HG03045 (cell line): ENCODE data around the gene ZNF839.
A peak's percentile ranks its signal among the peaks of the same experiment; 100 is the strongest.
"Not testable (repeated sequence)": the region's sequence is repeated elsewhere in the genome, so short reads cannot be mapped to it uniquely, and the experiment has no call there.

Experiments
- ATAC-seq: cut with Tn5 transposase; IDR thresholded peaks from one replicate; pipeline ENCODE4 v1.9.1; 2021; ENCODE audit warnings: mild to moderate bottlenecking, moderate library complexity; ENCODE audit not compliant: unreplicated experiment

ZNF839 gene

DNA sequence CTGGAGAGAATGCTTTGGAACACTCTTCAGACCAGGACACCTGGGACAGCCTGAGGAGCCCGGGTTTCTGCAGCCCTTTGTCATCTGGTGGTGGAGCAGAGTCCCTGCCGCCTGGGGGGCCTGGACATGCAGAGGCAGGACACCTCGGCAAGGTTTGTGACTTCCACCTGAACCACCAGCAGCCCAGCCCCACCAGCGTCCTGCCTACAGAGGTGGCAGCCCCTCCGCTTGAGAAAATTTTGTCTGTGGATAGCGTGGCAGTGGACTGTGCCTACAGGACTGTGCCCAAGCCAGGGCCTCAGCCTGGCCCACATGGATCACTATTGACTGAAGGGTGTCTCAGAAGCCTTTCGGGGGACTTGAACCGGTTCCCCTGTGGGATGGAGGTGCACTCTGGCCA is 22.0 kb downstream of the ZNF839 start:
- no peak for ATAC-seq

DNA sequence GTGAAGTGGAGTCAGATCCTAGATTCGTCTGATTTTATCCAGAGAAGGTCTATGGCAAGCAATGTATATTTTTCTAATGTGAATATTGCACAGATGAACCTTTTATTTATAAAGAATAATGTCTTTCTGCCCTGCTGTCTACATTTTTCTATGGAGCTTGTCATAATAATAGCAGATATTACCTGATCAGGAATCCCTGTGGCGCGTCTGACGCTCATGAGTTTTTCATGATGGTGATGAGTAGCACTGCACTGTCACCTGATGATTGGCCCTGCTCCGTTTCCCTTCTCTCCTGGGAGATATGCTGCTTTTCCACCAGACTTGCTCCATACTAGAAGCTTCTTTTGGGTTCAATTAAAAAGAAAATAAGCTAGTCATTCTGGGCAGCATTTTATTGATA is 22.7 kb downstream of the ZNF839 start:
- no peak for ATAC-seq

DNA sequence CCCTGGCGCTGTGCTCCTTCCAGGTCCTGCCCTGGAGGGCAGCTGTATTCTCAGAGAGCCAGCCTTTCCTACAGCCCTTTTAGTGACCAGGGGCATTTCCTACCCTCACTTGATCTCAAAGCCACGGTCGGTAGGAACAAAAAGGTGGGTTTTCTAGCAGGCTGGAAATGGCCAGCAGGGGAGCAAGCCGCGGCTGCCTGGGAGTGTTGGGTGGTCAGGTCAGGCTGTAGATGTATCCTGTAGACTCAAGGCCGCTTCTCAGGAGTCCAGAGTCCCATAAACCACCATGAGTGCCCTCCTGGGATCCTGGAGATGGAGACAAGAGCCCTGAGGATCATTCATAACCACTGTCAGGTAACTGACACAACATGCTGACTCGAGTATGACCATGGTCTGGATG is 24.5 kb downstream of the ZNF839 start:
- ATAC-seq: no peak

DNA sequence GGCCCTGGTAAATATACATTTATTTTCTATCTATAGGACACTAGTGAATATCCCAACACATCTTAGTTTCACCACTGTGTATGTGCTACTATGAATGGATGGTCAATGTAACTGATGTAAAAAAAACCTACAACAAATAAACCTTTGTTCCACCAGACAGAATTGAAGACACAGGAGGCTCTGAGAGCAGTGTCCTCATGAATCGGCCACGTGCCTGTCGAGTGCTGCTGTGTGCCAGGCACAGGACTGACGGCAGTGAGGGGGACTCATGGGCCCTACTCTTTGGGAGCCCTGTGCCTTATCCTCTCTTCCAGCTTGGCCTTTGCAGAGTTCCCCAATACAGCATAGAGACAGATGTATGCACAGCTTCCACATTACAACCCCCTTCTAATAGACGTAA is 24.9 kb downstream of the ZNF839 start:
- ATAC-seq: no peak

DNA sequence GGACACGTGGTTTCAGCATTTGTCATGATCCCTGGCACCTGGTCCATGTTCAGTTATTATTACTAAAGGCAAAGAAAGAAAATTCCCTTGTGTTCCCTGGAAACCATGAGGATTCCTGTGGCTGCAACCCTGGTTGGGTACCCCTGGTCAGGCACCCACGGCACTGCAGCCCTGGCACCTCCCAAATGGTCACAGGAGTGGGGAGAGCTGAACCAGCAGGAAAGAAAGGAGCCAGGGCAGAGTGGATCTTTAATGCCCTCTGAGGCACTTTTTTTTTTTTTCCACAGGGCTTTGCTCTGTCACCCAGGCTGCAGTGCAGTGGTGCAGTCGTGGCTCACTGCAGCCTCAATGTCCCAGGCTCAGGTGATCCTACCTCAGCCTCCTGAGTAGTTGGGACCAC is 25.7 kb downstream of the ZNF839 start:
- ATAC-seq: no peak

DNA sequence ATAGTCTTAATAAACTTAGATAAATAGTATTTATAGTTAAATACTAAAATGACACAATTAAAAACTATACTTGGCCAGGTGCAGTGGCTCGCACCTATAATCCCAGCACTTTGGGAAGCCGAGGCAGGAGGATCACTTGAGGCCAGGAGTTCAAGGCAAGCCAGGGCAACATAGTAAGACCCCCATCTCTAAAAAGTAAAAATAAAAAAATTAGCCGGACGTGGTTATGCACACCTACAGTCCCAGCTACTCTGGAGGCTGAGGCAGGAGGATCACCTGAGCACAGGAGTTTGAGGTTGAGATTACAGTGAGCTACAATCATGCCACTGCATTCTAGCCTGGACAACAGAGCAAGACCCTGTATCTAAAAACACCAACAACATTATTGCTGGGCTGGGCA is 27.1 kb downstream of the ZNF839 start:
- ATAC-seq: no peak

DNA sequence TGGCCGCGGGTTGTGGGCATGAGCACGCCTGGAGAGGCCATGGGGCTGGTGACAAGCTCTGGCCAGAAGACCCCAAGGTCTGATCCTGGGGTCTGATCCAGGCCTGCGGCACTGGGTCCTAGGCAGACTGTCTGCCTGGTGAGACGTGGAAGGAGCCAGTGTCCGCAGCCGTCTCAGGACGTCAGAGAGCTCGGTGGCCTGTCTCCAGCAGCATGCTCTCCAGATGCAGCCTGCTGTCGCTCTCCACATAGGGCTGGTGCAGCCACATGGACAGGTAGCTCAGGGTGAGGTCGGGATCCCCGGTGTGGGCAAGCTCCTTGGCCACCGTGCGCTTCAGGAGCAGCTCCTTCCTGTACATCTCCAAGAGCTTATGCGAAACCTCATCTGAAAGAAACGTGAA is 28.8 kb downstream of the ZNF839 start:
- no peak for ATAC-seq

DNA sequence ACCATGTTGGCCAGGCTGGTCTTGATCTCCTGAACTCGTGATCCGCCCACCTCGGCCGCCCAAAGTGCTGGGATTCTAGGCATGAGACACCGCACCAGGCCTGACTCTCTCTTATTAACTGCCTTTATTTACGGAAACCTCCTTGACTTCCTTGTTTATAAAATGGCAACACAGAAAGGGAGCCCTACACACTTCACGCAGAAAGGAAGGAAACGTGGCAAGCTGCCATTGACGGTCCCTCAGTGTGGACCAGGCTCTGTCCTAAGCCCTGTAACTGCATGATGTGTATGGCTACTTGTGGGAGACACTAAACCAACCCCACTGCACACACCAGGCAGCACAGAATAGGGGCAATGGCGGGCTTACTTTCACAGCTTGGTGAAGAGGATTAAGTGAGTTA is 31.5 kb downstream of the ZNF839 start:
- no peak for ATAC-seq

DNA sequence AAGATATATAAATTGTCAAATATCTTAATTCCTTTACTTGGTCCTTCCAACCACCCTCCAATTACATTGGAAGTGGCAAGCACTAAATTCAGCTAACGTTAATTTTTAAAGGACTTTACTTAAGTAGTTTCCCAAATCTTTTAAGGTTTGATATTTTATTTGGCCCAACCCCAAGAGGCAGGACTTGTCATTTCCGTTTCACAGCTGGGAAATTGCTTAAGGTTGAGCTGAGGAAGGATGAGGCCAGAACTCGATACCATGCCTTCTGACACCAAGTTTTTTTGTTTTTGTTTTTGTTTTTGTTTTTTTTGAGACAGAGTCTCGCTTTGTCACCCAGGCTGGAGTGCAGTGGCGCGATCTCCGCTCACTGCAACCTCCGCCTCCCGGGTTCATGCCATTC is 32.0 kb downstream of the ZNF839 start:
- ATAC-seq: not testable (repeated sequence)

DNA sequence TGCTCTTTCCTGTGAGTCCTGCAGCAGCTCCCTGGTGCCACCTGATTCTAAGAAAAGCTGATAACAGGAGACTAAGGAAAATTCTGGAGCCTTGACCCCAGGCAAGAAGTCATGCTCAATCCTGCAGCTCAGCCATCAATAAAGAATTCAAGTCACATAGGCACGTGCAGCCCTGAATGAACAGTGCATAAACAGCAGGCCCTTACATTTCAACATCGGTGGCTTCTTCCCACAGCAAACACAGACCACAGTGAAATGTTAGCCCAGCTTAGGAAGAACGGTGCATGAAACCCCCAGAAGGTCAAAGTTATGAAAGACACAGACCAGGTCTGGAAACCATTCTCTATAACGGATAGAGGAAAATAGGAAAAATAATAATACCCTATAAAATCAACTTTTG is 32.7 kb downstream of the ZNF839 start:
- no peak for ATAC-seq

DNA sequence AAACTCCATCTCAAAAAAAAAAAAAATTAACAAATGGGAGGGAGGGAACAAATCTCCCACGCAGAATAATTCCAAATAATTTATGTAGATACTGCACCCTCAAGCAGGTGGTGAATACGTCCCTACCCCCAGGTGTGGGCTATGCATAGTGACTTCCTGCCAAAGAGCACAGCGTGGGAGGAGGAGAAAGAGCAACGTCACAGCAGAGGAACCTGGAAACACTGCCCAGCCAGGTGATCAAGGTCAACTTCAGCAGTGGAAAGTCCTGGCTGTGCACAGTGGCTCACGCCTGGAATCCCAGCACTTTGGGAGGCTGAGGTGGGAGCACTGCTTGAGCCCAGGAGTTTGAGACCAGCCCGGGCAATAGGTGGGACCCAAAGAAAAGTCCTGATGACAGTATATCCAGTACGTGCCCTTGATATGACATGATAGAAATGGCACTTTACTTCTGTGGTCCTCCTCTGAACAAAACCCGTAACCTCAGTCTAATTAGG is 33.6 kb downstream of the ZNF839 start:
- no peak for ATAC-seq

DNA sequence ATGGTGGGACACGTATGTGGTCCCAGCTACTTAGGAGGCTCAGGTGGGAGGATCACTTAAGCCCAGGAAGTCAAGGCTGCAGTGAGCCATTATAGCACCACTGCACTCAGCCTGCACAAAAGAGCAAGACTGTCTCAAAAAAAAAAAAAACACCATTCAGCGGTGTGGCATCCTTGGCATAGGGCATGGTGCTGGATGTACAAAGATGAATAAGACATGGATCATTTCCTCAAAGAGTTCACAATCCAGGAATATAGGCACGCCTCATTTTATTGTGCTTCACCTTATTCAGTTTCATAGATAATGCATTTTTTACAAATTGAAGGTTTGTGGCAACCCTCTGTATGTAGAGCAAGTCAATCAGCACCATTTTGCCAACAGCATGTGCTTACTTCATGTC is 36.7 kb downstream of the ZNF839 start:
- ATAC-seq: no peak

DNA sequence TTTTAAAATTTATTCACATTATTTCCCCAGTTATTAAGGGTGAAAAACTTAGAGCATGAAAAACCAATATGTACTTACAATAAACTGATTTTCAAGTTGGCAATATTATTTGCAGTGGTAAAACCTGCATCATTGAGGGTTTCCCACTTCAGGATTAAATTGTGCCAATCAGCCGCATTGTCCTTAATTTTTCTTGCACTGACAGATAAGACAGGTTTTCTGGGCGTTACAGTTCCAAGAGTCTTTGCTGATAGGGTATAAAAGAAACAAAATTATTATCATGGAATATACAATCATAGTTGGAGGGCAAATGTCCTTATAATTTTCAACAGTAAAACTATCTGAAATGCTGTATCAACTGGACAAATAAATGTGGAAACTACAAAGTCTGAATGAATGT is 39.8 kb downstream of the ZNF839 start:
- no peak for ATAC-seq

DNA sequence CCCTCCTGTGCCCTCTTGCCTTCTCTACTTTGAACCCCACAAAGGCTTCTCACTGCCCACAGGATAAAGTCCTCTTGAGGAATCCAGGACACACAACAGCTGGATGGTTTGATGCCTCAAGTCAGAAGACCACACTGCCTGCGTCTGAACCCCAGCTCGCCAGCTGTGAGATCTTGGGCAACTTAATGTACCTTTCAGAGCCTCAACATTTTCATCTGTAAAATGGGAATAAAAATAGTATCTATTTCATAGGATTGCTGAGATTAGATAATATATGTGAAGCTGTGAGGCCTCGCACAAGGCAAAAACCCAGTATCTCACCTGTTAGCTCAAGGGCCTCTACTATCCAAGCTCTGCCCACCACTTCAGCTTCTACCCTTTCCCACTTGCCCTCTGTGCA is 40.8 kb downstream of the ZNF839 start:
- ATAC-seq: no peak

DNA sequence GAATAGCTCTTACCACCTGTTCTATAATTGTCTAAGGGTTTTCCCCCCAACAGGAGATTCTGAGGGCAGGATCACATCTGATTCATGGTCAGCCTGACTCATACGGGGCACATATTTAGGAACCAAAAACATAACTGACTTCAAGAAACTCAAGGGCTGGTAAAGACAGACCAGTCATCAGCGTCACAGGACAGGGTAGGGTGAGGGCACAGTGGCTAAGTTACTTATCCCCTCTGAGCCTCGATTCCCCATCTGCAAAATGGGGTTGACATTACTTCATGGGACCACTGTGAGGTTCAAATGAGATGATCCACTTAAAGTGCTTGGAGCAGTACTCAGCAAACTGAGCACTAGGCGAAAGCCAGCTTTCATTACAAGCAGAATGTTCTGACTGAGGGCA is 42.5 kb downstream of the ZNF839 start:
- ATAC-seq: no peak

DNA sequence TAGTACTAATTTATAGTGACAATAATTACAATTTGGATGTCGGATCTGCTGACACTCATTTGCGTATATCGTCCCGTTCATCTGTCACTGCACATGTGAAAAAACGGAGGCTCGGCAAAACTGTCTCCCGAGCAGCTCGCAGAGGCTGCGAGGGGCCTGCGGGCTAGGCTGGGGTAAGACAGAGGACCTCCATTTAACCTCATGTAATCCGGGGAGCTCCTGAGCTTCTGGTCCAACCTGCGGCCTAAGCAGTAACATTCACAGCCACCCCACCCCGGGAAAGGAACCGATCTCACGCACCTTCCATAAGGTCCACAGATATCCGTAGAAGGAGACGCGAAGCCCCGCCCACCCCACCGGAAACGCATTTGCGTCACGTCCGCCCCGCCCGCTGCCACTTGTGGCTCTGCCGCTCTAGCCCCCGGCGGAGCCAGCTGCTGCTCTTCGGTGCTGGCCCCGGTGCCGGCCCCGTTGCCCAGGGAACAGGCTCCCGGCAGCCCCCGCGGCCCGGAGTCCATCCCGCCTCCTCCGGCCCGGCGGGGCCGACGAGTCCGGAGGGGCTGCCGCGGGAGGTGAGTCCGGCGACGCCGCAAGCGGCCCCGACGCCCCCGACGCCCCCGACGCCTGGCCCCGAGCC is 43.1 kb downstream of the ZNF839 start, which contains the start of the genes CINP and TECPR2:
Gene CINP, minus strand, starts transcription at position 346 of the 637 bp plus-strand sequence. Its CDS starts 39 bp downstream, at position 307.
Gene TECPR2, plus strand, starts transcription at position 397 of the 637 bp plus-strand sequence. CDS start 13,781 bp downstream, outside the sequence.
- peak; percentile 93 for ATAC-seq

DNA sequence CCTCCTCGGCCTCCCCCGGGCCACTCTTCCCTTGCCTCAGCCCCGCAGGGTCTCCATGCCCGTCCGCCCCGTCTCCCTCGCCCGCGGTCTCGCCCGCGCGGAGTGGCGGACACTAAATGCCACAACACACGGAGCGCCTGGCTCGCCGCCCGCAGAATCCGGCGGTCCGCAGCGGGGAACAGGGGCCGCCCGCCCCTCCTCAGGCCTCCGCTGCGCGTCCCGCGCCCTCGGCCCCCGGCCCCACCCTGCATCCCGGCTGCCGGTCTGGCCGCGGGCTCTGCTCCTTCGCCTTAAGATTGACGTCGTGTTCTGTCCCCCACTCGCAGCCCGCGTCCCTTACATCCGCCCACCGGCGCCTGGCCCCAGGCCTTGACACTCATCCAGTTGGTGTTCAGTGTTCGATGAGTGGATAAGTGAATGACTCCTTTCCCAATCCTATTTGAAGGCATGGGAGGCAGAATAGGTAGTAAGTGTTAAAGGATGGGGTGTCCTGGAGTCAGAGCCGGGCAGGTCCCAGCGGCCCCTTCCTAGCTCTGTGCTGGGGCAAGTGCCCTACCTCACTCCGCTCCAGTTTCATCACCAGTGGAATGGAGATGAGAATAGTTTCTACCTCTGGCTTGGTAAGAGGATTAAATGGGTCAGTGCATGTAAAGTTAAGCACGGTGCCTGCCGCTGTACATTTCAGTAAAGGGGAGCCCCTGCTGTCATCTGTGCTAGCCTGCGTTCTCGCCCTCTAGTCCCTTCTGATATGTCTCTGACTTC is 43.8 kb downstream of the ZNF839 start:
- ATAC-seq: peak; percentile 23

DNA sequence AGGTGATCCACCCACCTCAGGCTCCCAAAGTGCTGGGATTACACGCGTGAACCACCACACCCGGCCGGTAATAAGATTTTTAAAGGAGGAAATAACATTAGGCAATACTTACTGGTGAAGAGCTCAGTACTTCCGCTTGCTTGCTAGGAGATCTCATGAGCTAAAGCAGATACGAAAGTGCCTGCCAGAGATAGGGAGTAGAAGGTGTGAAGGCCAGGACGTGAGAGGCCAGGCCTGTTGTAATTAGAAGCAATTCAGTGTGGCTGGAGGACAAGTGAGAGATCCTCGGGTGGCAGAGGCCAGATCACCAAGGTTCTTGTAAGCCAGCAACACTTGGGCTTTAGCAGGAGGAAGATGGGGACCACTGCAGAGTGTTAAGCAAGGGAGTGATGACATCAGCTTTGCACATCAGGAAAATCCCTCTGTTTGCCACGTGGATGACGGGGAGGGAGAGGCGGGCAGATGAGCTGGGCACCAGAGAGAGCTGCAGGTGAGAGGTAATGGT is 50.8 kb downstream of the ZNF839 start:
- ATAC-seq: no peak

DNA sequence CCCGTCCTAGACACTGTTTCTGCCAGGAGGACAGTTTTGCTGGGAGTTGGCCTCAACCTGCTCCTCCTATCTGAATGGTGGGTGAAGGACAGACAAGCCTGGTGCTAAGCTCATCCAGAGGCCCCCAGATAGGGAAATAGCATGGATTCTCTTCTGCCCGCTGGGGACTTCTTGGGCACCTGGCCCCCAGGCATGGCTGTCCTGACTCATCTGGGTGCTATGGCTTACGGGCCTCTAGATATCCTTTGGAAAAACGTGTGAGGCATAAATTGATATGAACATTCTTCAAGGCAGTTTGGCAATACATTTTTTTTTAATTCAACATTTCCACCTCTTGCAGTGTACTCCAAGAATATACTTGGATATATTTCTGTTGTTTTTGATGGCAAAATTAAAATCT is 51.8 kb downstream of the ZNF839 start:
- no peak for ATAC-seq

DNA sequence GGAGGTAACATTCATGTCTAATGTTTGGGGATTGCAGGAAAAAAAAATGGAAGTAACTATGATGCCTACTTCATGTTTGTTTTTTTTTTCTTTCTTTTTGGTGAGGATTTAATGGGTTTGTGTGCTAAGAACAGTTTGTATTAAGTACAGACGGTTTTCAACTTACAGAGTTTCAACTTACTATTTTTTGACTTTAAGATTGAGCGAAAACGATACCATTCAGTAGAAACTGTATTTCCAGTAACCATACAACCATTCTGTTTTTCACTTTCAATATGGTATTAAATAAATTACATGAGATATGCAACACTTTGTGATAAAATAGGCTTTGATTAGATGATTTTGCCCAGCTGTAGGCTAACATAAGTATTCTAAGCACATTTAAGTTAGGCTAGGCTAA is 53.6 kb downstream of the ZNF839 start:
- ATAC-seq: no peak

DNA sequence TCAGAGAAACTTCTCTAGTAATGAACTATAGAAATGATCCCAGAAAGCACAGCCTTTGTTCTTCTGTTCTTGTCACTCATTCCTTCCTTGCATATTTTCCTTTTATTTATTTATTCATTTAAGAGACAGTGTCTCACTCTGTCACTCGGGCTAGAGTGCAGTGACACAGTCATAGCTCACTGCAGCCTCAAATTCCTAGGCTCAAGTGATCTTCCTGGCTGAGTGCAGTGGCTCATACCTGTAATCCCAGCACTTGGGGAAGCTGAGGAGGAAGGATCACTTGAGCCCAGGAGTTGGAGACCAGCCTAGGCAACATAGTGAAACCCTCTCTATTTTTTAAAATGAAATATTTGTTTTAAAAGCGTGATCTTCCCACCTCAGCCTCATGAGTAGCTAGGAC is 54.7 kb downstream of the ZNF839 start:
- ATAC-seq: no peak

DNA sequence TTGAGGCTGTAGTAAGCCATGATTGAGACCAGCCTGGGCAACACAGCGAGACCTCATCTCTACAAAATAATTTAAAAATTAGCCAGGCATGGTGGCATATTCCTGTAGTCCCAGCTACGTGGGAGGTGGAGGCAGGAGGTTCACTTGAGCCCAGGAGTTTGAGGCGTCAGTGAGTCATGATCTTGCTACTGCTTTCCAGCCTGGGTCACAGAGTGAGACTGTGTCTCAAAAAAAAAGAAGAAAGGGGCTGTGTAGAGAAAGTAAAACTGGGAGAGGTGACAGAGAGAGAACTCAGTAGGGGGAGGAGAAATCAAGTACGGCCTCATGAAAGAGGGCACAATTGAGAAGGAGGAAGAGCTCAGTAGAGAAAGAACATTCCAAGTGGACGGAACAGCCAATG is 55.6 kb downstream of the ZNF839 start:
- ATAC-seq: no peak
